Measurements from ENCODE around the gene HSPB7.

- TF ChIP-seq CTCF (conservative IDR thresholded peaks at IDR 0.05) (no peak), ZFX (IDR thresholded peaks at IDR 0.05) (no peak)
Measured at GRCh38 chr1:16054598-16055540, 37.0 kb upstream of the HSPB7 start.

Measured in C4-2B (cell line).